ENCODE data around the gene SCO1.

DNA sequence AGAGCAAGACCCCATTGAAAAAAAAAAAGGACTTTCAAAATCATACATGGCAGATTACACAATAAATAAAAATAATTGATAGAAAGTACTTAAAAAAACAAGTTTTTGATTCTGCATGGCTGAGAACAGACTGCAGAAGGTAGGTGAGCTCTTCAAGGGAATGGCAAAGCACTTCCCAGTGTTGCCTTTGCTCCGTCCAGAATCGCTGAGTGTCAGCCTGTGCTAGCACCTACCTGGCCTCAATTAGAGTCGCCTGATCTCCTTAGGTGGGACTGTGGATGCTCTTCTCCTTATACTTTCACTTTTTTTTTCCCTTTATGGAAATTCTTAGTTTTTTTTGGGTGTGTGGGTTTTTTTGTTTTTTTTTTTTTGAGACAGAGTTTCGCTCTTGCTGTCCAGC lies 38.5 kb upstream of the SCO1 start:
- TF ChIP-seq, protein P1, sequence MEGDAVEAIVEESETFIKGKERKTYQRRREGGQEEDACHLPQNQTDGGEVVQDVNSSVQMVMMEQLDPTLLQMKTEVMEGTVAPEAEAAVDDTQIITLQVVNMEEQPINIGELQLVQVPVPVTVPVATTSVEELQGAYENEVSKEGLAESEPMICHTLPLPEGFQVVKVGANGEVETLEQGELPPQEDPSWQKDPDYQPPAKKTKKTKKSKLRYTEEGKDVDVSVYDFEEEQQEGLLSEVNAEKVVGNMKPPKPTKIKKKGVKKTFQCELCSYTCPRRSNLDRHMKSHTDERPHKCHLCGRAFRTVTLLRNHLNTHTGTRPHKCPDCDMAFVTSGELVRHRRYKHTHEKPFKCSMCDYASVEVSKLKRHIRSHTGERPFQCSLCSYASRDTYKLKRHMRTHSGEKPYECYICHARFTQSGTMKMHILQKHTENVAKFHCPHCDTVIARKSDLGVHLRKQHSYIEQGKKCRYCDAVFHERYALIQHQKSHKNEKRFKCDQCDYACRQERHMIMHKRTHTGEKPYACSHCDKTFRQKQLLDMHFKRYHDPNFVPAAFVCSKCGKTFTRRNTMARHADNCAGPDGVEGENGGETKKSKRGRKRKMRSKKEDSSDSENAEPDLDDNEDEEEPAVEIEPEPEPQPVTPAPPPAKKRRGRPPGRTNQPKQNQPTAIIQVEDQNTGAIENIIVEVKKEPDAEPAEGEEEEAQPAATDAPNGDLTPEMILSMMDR (IDR thresholded peaks at IDR 0.05): no peak
- no peak for TF ChIP-seq EZH2 (IDR thresholded peaks at IDR 0.05; ENCODE audit: borderline replicate concordance, insufficient read depth, low read depth, low read length, poor library complexity, severe bottlenecking)

All from B cell (primary cell).